NCI-H2196 (cell line): ENCODE results near the gene LRRC26.

Source experiments
- DNase-seq: peaks from one replicate; lab custom pipeline; 2025; ENCODE audit not compliant: unreplicated experiment; lab: John Stamatoyannopoulos, UW

The LRRC26 gene

DNA sequence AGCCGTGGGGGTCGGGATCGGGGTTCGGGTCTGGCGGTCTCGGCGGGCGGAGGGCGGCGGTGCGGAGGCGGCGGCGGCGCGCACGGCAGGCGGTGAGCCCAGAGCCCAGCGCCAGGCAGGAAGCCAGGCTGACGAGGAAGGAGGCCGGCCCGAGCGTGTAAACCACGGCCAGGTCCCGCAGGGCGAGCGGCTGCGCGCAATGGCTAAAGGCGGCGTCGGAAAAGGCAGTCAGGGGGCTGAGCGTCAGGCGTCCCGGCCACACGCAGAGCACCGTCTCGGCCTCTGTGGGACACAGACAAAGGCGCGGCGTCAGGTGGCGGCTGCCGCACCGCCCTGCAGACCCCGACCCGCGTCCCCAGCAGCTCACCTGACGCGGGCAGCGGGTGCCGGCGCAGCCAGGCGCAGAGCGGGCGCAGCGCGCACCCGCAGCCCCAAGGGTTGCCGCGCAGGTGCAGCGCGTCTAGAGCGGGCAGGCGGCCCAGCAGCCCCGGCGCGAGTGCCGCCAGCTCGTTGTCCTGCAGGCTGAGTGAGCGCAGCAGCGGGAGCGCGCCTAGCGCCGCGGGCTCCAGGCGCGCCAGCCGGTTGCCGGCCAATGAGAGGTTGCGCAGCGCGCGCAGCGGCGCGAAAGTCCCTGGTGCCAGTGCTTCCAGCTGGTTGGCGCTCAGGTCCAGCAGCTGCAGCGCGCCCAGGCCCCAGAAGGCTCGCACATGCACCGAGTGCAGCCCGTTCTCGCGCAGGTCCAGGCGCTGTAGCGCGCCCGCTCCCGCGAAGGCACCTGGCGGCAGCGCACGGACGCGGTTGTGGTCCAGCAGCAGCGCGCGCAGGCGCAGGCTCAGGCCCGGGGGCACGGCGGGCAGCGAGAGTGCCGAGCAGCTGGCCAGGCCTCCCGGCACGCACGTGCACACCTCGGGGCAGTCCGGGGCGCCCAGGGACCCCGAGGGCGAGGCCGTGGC, 671 bp downstream of the LRRC26 start:
- DNase-seq, result peak; percentile 95

DNA sequence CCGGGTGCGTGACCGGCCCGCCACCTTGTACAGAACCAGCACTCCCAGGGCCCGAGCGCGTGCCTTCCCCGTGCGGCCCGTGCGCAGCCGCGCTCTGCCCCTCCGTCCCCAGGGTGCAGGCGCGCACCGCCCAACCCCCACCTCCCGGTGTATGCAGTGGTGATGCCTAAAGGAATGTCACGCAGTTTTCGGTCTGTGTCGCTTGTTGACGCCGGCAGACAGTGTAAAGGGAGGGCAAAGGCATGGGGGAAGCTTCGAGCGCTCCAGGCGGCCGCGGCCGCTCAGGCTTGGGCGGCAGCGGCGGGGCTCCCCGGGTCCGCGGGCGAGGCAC, 1.3 kb downstream of the LRRC26 start:
- peak; percentile 35 for DNase-seq

- DNase-seq, result peak; percentile 49
Measured at GRCh38 chr9:137167747-137168572, 1.9 kb downstream of the LRRC26 start.

- no peak for DNase-seq
Measured at GRCh38 chr9:137167277-137167746, 2.5 kb downstream of the LRRC26 start.

GRCh38 chr9:137166380-137167229, 3.2 kb downstream of the LRRC26 start:
- DNase-seq, result no peak

GRCh38 chr9:137165250-137165836, 4.5 kb downstream of the LRRC26 start:
- no peak for DNase-seq

GRCh38 chr9:137164370-137165249, 5.2 kb downstream of the LRRC26 start:
- DNase-seq, result no peak

GRCh38 chr9:137163805-137164204, 6.0 kb downstream of the LRRC26 start:
- DNase-seq, result no peak

GRCh38 chr9:137163365-137163715, 6.5 kb downstream of the LRRC26 start:
- no peak for DNase-seq

GRCh38 chr9:137162505-137163364, 7.1 kb downstream of the LRRC26 start:
- no peak for DNase-seq

DNA sequence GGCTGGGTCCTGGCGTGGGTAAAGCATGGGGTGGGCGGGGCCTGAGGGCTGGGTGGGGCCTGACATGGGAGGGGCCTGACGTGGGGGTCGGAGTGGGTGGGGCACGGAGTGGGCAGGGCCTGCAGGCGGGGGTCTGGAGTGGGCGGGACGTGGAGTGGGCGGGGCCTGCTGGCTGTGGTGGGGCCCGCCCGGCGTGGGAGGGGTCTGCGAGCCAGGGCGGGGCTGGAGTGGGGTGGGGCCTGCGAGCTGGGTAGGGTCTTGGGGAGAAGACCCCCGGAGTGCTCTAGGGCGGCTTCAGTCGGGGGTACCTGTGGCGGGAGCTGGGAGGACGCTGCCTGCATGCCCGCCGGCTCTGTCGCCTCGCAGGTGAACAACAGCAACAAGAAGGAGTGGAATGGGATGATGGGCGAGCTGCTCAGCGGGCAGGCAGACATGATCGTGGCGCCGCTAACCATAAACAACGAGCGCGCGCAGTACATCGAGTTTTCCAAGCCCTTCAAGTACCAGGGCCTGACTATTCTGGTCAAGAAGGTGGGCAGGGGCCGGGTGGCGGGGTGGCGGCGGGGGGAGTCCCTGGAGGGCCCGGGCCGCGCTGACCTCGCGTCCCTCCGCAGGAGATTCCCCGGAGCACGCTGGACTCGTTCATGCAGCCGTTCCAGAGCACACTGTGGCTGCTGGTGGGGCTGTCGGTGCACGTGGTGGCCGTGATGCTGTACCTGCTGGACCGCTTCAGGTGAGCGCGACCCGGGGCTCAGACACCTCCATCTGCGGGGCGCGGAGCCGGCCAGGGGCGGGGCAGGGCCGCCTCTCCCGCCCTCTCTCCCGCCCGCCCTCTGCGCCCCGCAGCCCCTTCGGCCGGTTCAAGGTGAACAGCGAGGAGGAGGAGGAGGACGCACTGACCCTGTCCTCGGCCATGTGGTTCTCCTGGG, 8.0 kb downstream of the LRRC26 start:
- DNase-seq, result no peak

DNA sequence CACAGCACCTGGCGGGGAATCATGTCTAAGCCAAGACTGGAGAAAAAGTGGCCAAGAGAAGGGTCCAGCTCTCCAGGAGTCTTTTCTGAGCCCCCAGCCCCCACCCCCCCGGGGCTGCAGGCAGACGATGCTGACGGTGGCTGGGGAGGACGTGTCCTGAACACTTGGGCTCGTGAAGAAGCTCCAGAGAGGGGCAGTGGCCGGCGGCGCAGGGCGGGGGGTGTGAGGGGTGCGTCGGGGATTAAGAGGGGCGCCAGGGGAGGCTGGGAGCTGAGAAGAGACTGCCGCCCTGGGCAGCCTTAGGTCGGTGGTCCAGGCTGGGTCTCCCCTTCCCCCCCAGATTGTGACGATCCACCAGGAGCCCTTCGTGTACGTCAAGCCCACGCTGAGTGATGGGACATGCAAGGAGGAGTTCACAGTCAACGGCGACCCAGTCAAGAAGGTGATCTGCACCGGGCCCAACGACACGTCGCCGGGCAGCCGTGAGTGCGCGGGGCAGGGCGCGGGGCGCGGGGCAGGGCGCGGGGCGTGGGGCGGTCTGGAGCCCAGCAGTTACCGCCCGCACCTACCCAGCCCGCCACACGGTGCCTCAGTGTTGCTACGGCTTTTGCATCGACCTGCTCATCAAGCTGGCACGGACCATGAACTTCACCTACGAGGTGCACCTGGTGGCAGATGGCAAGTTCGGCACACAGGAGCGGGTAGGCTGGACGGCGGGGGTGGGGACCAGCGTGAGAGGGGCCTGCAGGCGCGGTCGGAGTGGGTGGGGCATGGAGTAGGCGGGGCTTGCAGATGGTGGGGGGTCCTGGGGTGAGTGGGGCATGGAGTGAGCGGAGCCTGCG, 8.9 kb downstream of the LRRC26 start:
- DNase-seq, result no peak

DNA sequence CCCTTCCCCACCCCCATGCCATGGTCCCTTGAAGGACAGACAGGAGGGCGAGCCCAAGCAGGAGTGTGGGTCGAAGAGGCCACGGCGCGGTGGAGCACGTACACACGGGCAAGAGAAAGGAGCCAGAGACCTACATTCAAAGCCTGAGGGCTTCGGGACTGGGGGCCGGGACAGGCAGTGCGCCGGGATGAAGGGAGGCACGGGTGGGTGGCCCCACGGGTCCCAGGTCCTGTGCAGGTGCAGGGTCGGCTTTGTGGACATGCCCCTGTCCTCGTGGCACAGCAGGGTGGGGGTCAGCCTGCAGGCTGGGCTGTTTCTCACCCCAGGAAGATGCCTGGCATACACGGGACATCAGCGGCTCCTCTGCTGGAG, 9.8 kb downstream of the LRRC26 start:
- DNase-seq, result no peak

- no peak for DNase-seq
Measured at GRCh38 chr9:137159105-137160053, 10.5 kb downstream of the LRRC26 start.

DNA sequence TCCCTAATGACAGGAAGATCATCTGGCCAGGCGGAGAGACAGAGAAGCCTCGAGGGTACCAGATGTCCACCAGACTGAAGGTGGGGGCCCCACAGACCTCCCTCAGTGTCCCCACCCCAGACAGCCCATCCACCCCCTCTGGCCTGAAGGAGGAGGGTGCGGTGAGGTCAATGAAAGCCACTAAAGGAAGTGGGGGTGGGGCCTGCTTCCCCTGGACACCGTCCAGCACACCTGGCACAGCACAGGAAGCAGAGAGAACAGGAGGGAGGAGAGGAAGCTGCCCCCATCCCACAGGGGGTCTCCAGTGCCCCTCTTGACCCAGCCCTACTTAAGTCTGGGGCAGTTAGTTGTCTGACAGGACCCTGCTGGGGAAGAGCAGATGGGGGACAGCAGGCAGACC, 11.2 kb downstream of the LRRC26 start:
- DNase-seq, result peak; percentile 29
